Calu3 (cell line): ENCODE results near the gene CARD14. TPM values are rescaled to one million over a fixed set of nuclear protein-coding genes. Genes with fewer than 3 reads are reported as not detected.

Experiments
- BruUV-seq: library from RNA; stranded (reverse); fragments of 400-500 nt; replicated peaks from 2 replicates; lab custom pipeline; 2021; lab: Mats Ljungman, UMichigan
- CTCF ChIA-PET: fragments of 300-600 bp; sonication (Branson Sonifier 250); formaldehyde crosslinking; loops from one replicate; lab custom pipeline; 2022; ENCODE audit warnings: antibody characterized with exemption; lab: Charles Lee
- DNase-seq: peaks from one replicate; pipeline ENCODE4 v3.0.0; 2022
- H3K27ac Mint-ChIP-seq: one replicate; pipeline ENCODE4 v1.8.0; 2022; ENCODE audit warnings: mixed read lengths; ENCODE audit not compliant: unreplicated experiment
- H3K27me3 Mint-ChIP-seq: one replicate; pipeline ENCODE4 v1.8.0; 2022; ENCODE audit warnings: mixed read lengths; ENCODE audit not compliant: unreplicated experiment
- H3K36me3 Mint-ChIP-seq: one replicate; pipeline ENCODE4 v1.8.0; 2022; ENCODE audit warnings: mild to moderate bottlenecking, moderate library complexity, mixed read lengths; ENCODE audit not compliant: insufficient read depth, unreplicated experiment
- H3K4me1 Mint-ChIP-seq: one replicate; pipeline ENCODE4 v1.8.0; 2022; ENCODE audit warnings: mild to moderate bottlenecking, low read depth, mixed read lengths; ENCODE audit not compliant: unreplicated experiment
- H3K4me3 Mint-ChIP-seq: one replicate; pipeline ENCODE4 v1.8.0; 2022; ENCODE audit warnings: mild to moderate bottlenecking, low read depth, moderate library complexity, mixed read lengths; ENCODE audit not compliant: unreplicated experiment
- H3K9me3 Mint-ChIP-seq: one replicate; pipeline ENCODE4 v1.8.0; 2022; ENCODE audit warnings: low read depth, mixed read lengths; ENCODE audit not compliant: unreplicated experiment
- intact Hi-C: fragments of 100-400 bp; cut with micrococcal nuclease; formaldehyde crosslinking; loops from one replicate; pipeline ENCODE4 v1.10.0; 2022; ENCODE audit not compliant: unreplicated experiment
- total RNA-seq: library from RNA; stranded (reverse); gene quantifications from 2 replicates; pipeline ENCODE4 v1.2.3, GENCODE V29; 2022
- TF ChIP-seq, protein P1 (sequence below): fragments of 200-600 bp; IDR thresholded peaks from one replicate; pipeline ENCODE4 v1.8.0; 2022; ENCODE audit warnings: antibody characterized with exemption; ENCODE audit not compliant: unreplicated experiment

CARD14 gene
- total RNA-seq, 1 experiment from 2014 or later = 7.4 TPM

DNA sequence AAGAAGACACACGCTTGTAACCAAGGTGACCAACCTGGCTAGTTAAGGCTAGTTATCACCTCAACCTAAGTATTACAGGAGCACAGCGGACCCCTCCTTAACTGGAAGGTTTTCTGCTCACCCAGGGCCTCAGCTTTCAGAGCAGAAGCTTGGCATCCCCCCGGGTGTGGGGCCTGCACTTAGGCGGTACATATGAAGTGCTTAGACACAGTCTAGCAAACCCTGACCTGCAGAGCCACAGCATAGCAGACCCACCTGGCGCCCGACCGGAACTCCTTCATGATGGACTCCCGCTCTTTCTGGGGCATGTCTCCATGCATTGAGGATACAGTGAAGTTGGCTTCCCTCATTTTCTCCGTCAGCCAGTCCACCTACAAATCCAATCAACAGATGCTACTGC lies 32.7 kb upstream of the CARD14 start:
- Mint-ChIP-seq H3K4me3 (no peak overlapping the region), H3K27ac (no peak overlapping the region), H3K9me3 (no peaks in the 10 kb centered on the region), H3K4me1 (no peaks in the 10 kb centered on the region), H3K27me3 (no peaks in the 10 kb centered on the region), H3K36me3 (peaks cover 84% of the 10 kb centered on the region)
- TF ChIP-seq, protein P1, sequence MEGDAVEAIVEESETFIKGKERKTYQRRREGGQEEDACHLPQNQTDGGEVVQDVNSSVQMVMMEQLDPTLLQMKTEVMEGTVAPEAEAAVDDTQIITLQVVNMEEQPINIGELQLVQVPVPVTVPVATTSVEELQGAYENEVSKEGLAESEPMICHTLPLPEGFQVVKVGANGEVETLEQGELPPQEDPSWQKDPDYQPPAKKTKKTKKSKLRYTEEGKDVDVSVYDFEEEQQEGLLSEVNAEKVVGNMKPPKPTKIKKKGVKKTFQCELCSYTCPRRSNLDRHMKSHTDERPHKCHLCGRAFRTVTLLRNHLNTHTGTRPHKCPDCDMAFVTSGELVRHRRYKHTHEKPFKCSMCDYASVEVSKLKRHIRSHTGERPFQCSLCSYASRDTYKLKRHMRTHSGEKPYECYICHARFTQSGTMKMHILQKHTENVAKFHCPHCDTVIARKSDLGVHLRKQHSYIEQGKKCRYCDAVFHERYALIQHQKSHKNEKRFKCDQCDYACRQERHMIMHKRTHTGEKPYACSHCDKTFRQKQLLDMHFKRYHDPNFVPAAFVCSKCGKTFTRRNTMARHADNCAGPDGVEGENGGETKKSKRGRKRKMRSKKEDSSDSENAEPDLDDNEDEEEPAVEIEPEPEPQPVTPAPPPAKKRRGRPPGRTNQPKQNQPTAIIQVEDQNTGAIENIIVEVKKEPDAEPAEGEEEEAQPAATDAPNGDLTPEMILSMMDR = no peak
- no peak for DNase-seq
- intact Hi-C loops = no loop called here
- BruUV-seq = no TSS peak
- CTCF ChIA-PET = no interaction called here

DNA sequence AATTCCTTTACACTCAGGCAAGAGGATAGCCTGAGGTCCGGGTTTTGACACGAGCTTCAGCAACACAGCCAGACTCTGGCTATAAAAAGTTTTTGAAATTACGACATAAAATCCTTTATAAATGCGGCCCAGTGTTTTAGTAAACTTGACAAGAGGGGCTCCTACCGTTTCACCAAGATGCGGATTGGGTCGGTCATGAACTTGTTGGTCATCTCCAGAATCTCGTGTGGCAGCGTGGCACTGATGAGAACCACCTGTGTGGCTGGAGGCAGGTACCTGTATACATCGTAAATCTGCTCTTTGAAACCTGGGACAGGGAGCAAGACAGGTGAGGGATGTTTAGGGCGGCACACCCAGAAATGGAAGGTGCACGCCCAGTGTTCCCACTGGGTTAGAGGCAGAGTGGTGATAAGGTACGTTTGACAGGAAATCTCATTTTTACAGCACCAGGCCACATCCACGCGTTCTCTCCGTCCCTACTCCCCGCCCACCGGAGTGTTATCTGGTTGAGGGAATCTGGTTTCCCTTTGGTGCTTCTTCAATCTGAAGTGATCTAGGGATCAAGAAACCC lies 30.9 kb upstream of the CARD14 start:
- CTCF ChIA-PET = no interaction called here
- no peaks in the 10 kb centered on the region for H3K9me3 Mint-ChIP-seq
- intact Hi-C loops = no loop called here
- H3K4me1 Mint-ChIP-seq = no peaks in the 10 kb centered on the region
- no TSS peak for BruUV-seq
- H3K36me3 Mint-ChIP-seq = peaks cover 84% of the 10 kb centered on the region
- TF ChIP-seq, protein P1 = no peak
- H3K27ac Mint-ChIP-seq = no peak overlapping the region
- H3K4me3 Mint-ChIP-seq = no peak overlapping the region
- no peak for DNase-seq
- H3K27me3 Mint-ChIP-seq = no peaks in the 10 kb centered on the region

DNA sequence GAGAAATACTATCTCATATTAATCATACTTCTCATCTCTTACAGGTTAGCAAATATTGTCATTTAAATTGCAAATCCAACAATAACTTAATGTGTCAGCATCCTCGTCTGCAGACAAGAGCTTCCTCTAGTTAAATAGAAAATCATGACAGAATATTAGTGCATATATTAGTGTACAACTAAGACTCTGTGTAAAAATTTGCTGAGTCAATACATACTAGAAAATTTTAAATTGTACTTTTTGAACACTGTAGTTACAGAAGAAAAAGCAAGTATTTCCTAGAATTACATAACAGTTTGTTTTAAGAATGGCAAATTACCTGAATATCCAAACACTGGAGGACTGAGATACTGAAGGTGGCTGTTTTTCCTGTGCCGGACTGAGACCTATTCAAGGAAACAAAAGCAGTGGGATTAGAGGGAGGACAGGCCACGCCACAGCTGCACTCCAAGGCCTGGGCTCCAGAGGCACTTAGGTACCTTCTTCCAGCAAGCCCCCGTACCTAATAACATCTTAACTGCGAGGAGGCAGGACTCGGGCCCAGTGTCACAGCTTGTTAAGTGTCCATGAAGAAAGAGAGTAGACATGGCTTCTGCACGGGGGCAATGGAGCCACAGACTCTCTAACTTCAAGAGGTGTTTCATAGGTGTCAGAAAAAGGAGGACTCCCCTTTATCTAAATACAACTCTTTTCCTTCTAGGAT lies 28.2 kb upstream of the CARD14 start:
- DNase-seq = no peak
- CTCF ChIA-PET = no interaction called here
- intact Hi-C loops = no loop called here
- Mint-ChIP-seq H3K4me3 (no peak overlapping the region), H3K9me3 (no peaks in the 10 kb centered on the region), H3K4me1 (peaks cover 12% of the 10 kb centered on the region), H3K27me3 (no peaks in the 10 kb centered on the region), H3K36me3 (peaks cover 70% of the 10 kb centered on the region), H3K27ac (no peak overlapping the region)
- TF ChIP-seq, protein P1 = no peak
- no TSS peak for BruUV-seq

DNA sequence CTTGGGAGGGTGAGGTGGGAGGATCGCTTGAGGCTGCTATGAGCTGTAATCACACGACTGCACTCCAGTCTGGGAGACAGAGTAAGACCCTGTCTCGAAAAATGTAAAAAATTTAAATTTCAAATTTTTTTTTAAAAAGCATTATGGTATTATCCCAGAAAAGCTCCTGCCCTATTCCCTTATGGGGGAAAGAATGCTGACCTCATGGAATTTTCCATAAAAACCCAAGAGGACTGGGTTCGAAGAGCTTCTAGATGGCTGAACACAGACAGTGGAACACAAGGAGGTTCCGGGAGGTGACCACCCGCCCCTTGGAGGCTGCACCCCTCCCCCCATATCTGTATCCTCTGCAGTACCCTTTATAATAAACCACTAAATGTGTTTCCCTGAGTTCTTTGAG lies 26.9 kb upstream of the CARD14 start:
- H3K27me3 Mint-ChIP-seq = no peaks in the 10 kb centered on the region
- H3K4me1 Mint-ChIP-seq = peaks cover 12% of the 10 kb centered on the region
- H3K4me3 Mint-ChIP-seq = no peak overlapping the region
- H3K36me3 Mint-ChIP-seq = peaks cover 75% of the 10 kb centered on the region
- intact Hi-C loops = no loop called here
- BruUV-seq = no TSS peak
- DNase-seq = no peak
- TF ChIP-seq, protein P1 = no peak
- CTCF ChIA-PET = interaction anchor here (0.5 kb wide), 1 partner anchor 224 kb away, joined by 3 read pairs; no protein-coding TSS in a partner anchor
- no peaks in the 10 kb centered on the region for H3K9me3 Mint-ChIP-seq
- H3K27ac Mint-ChIP-seq = no peak overlapping the region
